NCI-H2196 (cell line): ENCODE measurements around the gene ZNF581.
A peak's percentile ranks its signal among the peaks of the same experiment; 100 is the strongest.

Source experiments
- DNase-seq: peaks from one replicate; lab custom pipeline; 2025; ENCODE audit not compliant: unreplicated experiment; lab: John Stamatoyannopoulos, UW

ZNF581 gene

DNA sequence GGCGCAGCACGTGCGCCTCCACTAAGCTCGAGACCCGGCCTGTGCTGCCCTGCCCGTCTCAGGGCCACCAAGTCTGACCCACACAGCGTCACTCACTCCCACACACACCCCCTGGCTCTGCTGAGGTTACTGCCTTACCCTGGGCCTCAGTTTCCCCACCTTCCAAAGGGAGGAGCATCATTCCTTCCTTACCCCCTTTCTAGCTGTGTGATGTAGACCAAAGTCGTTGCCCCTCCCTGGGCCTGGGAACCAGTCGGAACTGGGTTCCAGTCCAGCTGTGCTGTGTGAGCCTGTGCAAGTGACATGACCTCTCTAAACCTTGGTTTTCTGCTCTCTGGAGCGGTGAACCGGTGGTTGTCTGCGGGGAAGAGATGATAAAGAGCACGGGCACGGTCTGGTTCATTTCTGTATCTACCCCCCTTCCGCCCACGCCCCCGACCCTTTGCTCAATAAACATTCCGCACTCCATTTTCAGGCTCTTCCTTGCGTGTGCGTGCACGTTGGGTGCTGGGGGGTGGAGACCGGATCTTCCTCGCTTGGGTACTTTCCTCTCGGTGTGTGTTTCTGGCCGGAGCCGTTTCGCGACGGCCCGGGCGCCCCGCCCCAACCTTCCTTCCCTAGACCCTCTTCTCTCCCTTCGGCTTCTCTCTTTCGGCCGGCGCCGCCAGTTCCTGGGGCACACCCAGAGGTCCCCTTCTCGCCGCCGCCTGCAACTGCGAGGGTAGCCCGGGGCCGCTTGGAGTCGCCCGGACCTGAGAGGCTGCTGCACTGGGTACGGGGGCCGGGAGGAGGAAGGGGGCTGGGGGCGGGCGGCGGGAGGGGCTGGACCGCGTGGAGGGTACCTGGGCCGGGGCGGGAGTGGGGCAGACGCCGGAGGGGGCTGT is at the start of gene ZNF581:
ZNF581 (plus strand) TSS at position 647 of the 884 bp plus-strand sequence. CDS start 923 bp downstream, outside the sequence.
- peak; percentile 74 for DNase-seq

DNA sequence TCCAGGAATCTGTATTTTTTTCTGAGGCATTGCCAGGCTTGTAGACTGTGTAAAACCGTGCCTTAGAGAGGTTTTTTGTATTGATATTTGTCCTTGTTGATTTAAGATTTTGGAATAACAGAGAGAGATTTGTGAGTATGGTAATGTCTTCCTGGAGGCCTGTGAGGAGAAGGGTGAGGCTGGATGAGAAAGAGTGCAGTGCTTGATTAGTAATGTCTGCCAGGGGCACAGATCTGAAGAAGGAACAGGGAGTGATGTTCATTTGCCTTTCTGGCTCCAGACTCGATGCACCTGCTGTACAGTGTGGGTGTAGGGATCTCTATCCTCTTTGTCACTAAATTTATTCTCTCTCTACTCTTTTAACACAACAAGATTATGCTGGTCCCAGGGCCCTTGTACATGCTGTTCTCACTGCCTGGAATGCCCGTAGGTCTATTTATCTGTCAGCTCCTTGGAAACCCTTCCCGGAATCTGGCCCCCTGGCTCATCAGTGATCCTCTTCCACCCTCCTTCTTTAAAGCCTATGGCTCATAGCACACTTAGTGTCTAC is 48.4 kb upstream of the ZNF581 start:
- DNase-seq: no peak

DNA sequence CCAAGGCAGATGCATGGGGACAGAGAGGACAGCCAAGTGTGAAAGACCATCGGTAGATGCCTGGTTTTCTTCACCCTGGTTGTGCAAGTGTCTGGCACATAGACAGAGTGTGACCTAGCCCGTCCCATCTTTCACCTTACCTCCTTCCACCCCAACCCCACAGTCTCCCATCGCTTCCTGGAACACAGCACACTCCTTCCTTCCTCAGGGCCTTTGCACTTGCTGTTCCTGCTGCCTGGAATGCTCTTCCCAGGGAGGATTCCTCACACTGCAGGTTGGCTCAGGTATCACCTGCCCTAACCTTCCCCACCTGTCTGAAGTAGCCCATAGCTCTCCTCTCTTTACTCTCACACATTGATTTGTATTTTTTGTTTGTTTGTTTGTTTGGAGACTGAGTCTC is 47.1 kb upstream of the ZNF581 start:
- DNase-seq: no peak

DNA sequence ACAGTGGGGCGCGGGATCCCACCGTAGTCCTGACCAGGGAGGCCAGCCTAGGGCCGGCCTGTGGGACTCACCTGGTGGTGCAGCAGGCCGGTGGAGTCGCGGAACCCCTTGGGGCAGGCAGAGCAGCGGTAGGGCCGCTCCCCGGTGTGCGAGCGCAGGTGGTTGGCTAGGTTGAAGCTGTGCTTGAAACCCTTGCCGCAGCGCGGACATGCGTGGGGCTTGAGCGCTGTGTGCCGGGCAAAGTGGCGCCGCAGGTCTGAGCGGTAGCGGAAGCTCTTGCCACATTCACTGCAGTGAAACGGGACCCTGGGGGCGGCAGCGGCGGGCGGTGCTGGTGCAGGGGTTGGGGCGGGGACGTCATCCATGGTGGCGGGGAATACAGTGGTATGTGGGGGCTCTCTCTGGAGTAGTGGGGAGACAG is 45.9 kb upstream of the ZNF581 start:
- DNase-seq: no peak

GRCh38 chr19:55598034-55598433 is 45.4 kb upstream of the ZNF581 start:
- no peak for DNase-seq

GRCh38 chr19:55598719-55599467 is 44.6 kb upstream of the ZNF581 start:
- peak; percentile 91 for DNase-seq

DNA sequence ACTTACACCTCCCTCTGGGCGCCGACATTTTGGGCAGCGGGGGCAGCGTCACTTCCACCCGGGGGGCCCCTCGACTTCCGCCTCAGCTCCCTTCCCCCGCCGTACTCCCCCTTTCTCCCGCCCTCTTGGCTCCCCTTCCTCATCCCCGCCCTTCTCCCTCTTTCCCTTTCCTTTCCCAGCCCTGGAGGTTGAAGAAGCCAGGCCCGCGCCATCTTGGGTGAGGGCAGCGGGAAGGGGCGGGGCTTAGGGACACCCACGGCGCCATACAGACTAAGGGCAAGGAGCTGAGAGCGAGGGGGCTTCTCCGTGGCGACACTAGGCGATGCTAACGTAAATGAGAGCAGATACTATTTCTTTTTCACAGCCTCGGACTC is 44.0 kb upstream of the ZNF581 start, which contains the start of gene FIZ1:
FIZ1 (minus strand) TSS at position 50 of the 374 bp plus-strand sequence. CDS start 1,652 bp downstream, outside the sequence.
- peak; percentile 97 for DNase-seq

GRCh38 chr19:55599842-55600661 is 43.4 kb upstream of the ZNF581 start, which contains the start of gene ZNF524:
ZNF524 (plus strand) TSS chr19:55600288; CDS start chr19:55602113, 1,825 bp downstream.
- DNase-seq: peak; percentile 91

DNA sequence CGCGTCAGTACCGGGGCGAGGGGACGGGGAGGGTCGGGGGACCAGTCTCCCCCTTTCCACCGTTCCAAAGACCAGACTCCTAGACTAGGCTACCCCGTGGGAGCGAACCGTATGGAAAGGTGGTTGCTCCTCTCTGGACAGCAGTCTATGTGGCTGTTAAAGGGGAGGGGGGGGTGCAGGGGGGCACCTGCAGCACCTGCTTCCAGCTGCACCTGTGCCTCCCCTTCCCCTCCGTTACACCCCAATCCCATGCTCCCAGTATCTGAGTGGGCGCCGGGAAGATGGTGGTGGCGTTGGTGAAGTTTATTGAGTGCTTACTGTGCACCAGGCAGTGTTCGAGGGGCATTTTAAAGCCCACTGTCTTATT is 42.8 kb upstream of the ZNF581 start:
- DNase-seq: no peak

- no peak for DNase-seq
Observed at GRCh38 chr19:55601084-55601483, 42.4 kb upstream of the ZNF581 start.

DNA sequence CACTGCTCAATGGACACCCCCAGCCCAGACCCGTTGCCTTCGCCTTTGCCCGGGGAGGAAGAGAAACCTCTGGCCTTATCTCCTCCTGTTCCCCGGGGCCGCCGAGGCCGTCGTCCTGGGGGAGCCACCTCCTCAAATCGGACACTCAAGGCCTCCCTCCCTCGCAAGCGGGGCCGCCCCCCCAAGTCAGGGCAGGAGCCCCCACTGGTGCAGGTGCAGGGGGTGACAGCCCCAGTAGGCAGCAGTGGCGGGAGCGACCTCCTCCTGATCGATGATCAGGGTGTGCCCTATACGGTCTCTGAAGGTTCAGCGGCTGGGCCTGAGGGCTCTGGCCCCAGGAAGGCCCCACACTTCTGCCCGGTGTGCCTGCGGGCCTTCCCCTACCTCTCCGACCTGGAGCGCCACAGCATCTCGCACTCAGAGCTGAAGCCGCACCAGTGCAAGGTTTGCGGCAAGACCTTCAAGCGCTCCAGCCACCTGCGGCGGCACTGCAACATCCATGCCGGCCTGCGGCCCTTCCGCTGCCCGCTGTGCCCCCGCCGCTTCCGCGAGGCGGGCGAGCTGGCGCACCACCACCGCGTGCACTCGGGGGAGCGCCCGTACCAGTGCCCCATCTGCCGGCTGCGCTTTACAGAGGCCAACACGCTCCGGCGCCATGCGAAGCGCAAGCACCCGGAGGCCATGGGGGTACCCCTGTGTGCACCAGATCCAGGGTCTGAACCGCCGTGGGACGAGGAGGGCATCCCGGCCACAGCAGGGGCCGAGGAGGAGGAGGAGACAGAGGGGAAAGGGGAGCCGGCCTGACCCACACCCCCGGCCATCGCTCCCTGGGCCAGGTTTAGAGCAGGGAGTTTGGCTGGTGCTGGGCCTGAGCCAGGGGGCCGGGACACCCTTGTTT is 41.1 kb upstream of the ZNF581 start:
- DNase-seq: no peak

DNA sequence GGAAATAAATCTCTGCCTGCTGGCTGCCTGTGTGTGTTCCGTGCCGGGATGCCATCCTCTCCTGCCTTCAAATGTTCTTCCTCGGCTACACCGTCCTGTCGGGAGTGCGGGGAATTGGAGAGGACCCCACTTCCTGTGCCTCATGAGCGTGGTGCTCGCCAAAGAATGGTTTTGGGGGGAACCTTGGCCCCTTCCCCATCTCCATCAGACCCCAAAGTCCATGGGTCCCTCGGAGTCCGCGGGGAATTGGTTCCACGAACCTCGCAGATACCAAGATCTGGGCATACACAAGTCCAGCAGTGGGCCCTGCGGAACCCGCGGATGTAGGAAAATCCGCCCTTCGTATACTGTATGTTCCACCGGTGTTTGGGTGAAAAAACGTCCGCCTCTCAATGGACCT is 40.3 kb upstream of the ZNF581 start:
- DNase-seq: no peak

- DNase-seq: no peak
Observed at GRCh38 chr19:55603581-55604292, 39.7 kb upstream of the ZNF581 start.

- DNase-seq: peak; percentile 98
Observed at GRCh38 chr19:55605207-55605636, 38.2 kb upstream of the ZNF581 start.

DNA sequence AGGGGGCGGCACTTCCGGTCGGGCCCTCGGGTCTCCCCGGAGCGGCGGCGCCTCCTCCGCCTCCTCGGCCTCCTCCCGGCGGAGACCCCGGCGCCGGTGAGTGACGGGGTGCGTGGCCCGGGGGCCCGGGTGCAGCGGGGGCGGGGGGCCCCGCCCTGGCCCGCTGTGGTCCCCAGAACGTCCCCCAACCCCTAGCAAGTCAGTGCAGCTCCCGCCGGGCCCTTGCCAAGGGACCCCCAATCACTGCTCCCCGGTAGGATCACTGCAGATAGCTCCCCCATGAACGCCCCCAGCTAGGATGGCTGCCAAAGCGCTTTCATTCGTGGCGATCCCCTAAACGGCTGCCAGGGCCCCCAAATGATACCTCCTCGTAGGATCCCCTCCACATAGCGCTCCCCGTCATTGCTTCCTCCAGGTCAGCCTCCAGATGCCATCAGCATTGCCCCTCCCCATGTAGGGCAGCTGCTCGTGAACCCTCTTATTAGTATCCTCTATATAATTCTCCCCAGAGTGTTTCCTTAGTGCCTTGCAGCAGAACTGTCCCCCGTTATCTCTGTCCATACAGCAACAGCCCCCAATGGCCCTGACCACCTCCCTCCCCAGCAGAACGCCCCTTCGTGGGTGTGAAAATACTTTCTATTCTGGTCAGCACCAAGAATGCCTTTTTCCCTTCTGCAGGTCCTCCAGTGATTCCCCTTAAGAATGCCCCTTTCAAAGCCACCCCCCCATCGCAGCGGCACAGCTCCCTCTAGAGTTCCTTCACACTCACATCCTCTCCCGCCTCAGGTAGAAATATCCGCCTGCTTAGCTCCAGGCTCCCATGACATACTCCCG is 37.6 kb upstream of the ZNF581 start, which contains the start of gene ZNF865:
ZNF865 (plus strand) TSS at position 11 of the 834 bp plus-strand sequence. CDS start 7,972 bp downstream, outside the sequence.
- peak; percentile 78 for DNase-seq

DNA sequence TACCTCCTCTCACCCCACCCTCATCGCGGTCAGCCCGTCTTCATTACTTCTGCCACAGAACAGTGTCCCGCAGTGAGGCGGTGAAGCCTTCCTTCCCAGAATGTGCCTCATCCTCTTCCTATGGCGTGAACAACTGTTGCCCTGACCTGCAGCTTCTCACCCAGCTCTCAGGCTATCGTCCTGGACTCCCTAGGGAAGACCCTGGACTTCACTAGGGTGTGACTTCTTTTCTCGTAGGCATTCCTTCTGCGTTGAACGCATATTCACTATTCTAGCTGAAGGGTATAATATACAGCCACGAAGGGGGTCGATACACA is 37.0 kb upstream of the ZNF581 start:
- no peak for DNase-seq

DNA sequence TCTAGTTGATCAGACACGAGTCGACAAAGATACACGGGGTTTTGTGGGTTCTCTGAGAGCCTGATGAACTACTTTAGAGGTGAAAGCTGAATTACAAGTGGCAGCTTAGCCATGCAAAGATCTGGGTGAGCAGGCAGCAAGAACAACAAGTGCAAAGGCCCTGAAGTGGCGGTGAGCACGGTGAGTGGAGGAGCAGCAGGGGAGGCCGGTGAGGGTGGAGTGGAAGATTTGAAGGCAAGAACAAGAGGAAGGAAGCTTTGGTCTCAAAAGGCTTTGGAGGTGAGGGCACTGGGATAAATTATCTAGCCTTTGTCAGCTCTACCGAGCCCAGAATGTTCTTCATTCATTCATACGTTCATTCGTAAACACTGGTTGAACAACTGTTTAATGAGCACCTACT is 36.6 kb upstream of the ZNF581 start:
- no peak for DNase-seq

GRCh38 chr19:55609326-55609725 is 34.1 kb upstream of the ZNF581 start:
- DNase-seq: no peak
